ENCODE data around the gene POGLUT2. TPM values are rescaled to one million over a fixed set of nuclear protein-coding genes. Genes with fewer than 3 reads are reported as not detected.

POGLUT2 gene
- total RNA-seq, 1 donor from 2014 or later, result 5.1 TPM

DNA sequence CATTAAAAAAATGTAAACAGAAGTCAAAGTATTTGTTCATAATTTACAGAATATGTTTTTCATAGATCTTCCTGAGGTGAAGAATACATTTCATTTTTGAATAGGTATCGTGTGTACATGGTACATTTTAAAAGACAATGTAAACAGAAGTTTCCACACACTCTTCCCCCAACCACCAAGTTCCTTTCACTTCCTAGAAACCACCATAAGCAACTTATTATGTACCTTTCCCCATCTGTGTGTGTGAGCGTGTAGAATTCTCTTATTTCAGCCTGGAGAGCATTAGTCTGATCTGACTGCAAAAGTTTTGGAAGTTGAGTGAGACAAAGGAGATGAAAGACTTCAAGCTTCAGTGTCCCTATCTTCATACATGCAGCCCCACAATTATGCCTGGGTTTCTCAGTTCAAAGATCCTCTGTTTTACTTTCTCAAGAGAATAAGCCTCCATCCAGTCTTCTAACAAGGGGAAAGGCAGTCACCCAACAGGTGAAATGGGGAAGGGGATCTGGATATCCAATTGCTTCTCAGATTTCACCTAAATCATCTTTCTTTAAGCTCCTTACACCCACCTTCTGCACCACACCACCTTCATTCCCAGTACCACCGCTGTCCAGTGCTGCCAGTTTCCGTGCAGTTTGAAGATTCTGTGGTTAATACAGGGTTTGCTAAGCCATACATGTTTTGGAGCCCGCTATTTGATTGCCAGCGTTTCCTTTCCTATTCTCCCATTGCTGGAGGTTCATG, 27.3 kb downstream of the POGLUT2 start:
- no peaks in the 10 kb centered on the region for H3K36me3 ChIP-seq
- no peak overlapping the region for H3K4me3 ChIP-seq
- intact Hi-C loops (cut with DNase I), result no loop called here
- peaks cover 5% of the 10 kb centered on the region for H3K4me1 ChIP-seq
- no peak for DNase-seq
- no peak for ATAC-seq
- TF ChIP-seq, protein P1, sequence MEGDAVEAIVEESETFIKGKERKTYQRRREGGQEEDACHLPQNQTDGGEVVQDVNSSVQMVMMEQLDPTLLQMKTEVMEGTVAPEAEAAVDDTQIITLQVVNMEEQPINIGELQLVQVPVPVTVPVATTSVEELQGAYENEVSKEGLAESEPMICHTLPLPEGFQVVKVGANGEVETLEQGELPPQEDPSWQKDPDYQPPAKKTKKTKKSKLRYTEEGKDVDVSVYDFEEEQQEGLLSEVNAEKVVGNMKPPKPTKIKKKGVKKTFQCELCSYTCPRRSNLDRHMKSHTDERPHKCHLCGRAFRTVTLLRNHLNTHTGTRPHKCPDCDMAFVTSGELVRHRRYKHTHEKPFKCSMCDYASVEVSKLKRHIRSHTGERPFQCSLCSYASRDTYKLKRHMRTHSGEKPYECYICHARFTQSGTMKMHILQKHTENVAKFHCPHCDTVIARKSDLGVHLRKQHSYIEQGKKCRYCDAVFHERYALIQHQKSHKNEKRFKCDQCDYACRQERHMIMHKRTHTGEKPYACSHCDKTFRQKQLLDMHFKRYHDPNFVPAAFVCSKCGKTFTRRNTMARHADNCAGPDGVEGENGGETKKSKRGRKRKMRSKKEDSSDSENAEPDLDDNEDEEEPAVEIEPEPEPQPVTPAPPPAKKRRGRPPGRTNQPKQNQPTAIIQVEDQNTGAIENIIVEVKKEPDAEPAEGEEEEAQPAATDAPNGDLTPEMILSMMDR (IDR thresholded peaks at IDR 0.05), result no peak
- H3K27ac ChIP-seq, result no peak overlapping the region
- H3K9me3 ChIP-seq, result no peaks in the 10 kb centered on the region
- H3K27me3 ChIP-seq, result no peaks in the 10 kb centered on the region

DNA sequence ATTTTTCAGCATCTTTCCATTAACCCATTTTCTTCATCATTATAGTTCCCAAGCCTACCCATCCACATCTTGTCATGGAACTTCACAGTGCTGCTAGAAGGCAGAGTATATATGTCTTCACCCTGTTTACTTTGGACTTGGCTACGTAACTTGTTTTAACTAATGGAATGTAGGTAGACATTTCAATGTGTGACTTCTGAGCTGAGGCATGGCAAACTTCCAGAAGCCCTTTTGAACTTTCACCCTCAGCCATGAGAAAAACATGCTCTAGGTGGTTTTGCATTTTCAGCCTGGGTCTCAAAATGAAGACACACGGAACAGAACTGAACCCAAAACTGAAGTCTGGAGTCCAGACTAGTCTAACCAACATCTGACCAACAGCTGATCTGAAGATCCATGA, 28.3 kb downstream of the POGLUT2 start:
- Histone ChIP-seq H3K4me1 (peaks cover 5% of the 10 kb centered on the region), H3K27ac (no peak overlapping the region), H3K4me3 (no peak overlapping the region), H3K9me3 (no peaks in the 10 kb centered on the region), H3K27me3 (no peaks in the 10 kb centered on the region), H3K36me3 (no peaks in the 10 kb centered on the region)
- DNase-seq (no peak), ATAC-seq (no peak)
- intact Hi-C loops (cut with DNase I), result no loop called here
- TF ChIP-seq, protein P1 (IDR thresholded peaks at IDR 0.05), result no peak

DNA sequence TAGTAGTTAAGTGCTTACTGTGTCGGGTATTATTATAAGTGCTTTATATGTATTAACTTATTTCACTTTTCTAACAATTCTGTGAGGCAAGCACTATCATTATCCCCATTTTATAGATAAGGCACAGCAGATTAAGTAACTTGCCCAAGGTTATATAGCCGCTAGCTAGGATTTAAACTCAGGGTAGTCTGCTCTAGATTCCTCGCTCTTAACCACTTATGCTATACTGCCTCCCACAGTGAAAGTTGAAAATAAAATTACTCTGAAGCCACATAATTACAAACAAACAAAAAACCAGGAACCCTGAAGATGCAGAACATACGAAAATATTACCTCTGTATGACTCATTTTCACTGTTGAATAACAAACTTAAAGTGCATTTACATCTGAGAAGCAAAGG, 29.1 kb downstream of the POGLUT2 start:
- Histone ChIP-seq H3K36me3 (no peaks in the 10 kb centered on the region), H3K27ac (no peak overlapping the region), H3K4me3 (no peak overlapping the region), H3K4me1 (peaks cover 5% of the 10 kb centered on the region), H3K27me3 (no peaks in the 10 kb centered on the region), H3K9me3 (no peaks in the 10 kb centered on the region)
- intact Hi-C loops (cut with DNase I), result no loop called here
- TF ChIP-seq, protein P1 (IDR thresholded peaks at IDR 0.05), result no peak
- DNase-seq, result no peak
- no peak for ATAC-seq

DNA sequence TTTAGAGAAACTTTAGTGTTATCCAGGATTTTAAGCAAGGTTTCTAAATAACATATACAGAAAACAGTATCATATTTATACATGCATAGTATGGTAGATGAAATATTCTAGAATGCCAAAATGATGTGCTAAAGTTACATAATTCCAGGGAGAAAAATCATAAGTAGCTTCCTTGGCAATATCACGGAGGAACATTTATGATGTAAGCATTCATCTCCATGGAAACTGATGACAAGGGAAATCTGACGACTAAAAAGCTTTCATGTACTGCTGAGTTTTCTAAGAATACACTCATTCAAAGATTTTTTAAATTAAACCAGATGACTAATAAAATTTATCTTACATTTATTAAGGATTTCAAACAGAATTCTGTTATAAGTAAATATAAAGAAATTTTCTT, 29.9 kb downstream of the POGLUT2 start:
- TF ChIP-seq, protein P1 (IDR thresholded peaks at IDR 0.05), result no peak
- Histone ChIP-seq H3K9me3 (no peaks in the 10 kb centered on the region), H3K27me3 (no peaks in the 10 kb centered on the region), H3K27ac (no peak overlapping the region), H3K4me1 (peaks cover 5% of the 10 kb centered on the region), H3K36me3 (no peaks in the 10 kb centered on the region), H3K4me3 (no peak overlapping the region)
- no peak for DNase-seq
- intact Hi-C loops (cut with DNase I), result no loop called here
- ATAC-seq, result no peak

DNA sequence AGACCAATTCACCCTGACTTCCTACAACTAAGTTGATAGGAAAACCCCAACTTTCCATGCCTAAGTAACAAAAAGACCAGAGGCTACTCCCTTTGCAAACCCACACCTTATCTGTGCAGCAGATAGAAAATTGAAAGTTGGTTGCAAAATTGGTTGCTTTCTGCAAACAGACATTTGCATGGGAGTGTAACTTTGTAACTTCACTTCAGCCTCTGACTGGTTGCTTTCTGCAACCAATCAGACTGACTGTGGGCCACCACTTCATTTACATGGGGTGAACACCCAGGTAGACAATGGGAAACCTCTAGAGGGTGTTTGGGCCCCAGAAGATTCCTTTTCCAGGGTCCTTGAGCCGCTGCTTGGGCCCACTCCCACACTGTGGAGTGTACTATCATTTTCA, 35.0 kb downstream of the POGLUT2 start:
- intact Hi-C loops (cut with DNase I), result no loop called here
- TF ChIP-seq, protein P1 (IDR thresholded peaks at IDR 0.05), result no peak
- Histone ChIP-seq H3K4me3 (no peak overlapping the region), H3K9me3 (no peaks in the 10 kb centered on the region), H3K4me1 (no peaks in the 10 kb centered on the region), H3K27me3 (no peaks in the 10 kb centered on the region), H3K36me3 (no peaks in the 10 kb centered on the region), H3K27ac (no peak overlapping the region)
- ATAC-seq (no peak), DNase-seq (no peak)

DNA sequence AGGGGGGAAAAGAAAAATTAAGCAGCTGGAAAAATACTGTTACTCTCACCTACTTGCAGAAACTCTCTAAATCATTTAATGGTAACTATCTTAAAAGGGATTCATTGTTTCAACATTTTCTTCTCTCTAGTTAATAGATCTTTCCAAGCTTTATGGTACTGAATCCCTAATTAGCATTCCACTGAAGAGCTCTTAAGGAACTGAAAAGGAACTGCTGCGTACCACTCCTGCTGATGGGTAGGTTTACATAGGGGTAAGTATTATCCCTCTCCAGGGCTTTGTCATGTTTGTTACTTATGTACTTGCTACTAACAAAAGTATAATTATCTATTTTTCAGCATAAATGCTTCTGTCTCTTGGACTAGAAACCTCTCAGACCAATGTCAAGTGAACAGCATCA, 37.7 kb downstream of the POGLUT2 start:
- TF ChIP-seq, protein P1 (IDR thresholded peaks at IDR 0.05), result no peak
- DNase-seq, result no peak
- no peak for ATAC-seq

More for the DNA sequence above, 37.7 kb downstream of the POGLUT2 start:
- intact Hi-C loops (cut with DNase I), result no loop called here
- Histone ChIP-seq H3K27ac (no peak overlapping the region), H3K4me3 (no peak overlapping the region), H3K36me3 (no peaks in the 10 kb centered on the region), H3K27me3 (no peaks in the 10 kb centered on the region), H3K9me3 (no peaks in the 10 kb centered on the region), H3K4me1 (no peaks in the 10 kb centered on the region)
